GOT3 (cell line): ENCODE results near the gene TEK.

ENCODE experiments used
- DNase-seq: peaks from one replicate; lab custom pipeline; 2025; ENCODE audit warnings: mixed read lengths; lab: John Stamatoyannopoulos, UW

Gene TEK

GRCh38 chr9:27124151-27124550 is 15.1 kb downstream of the TEK start:
- no peak for DNase-seq

- DNase-seq, result no peak
Observed at GRCh38 chr9:27125030-27125429, 16.0 kb downstream of the TEK start.

- no peak for DNase-seq
Observed at GRCh38 chr9:27125936-27126335, 16.9 kb downstream of the TEK start.

- no peak for DNase-seq
Observed at GRCh38 chr9:27126670-27127069, 17.6 kb downstream of the TEK start.

- DNase-seq, result no peak
Observed at GRCh38 chr9:27129221-27129620, 20.2 kb downstream of the TEK start.

GRCh38 chr9:27131731-27132130 is 22.7 kb downstream of the TEK start:
- no peak for DNase-seq

GRCh38 chr9:27133817-27134216 is 24.8 kb downstream of the TEK start:
- DNase-seq, result no peak

- DNase-seq, result no peak
Observed at GRCh38 chr9:27142299-27142930, 33.4 kb downstream of the TEK start.

GRCh38 chr9:27145143-27145542 is 36.1 kb downstream of the TEK start:
- no peak for DNase-seq

- DNase-seq, result no peak
Observed at GRCh38 chr9:27149651-27150050, 40.6 kb downstream of the TEK start.

- no peak for DNase-seq
Observed at GRCh38 chr9:27150746-27151406, 41.9 kb downstream of the TEK start.

GRCh38 chr9:27151693-27152404 is 42.8 kb downstream of the TEK start:
- DNase-seq, result no peak

GRCh38 chr9:27152405-27152718 is 43.3 kb downstream of the TEK start:
- no peak for DNase-seq

GRCh38 chr9:27154908-27155307 is 45.9 kb downstream of the TEK start:
- DNase-seq, result no peak

- DNase-seq, result no peak
Observed at GRCh38 chr9:27157097-27157496, 48.1 kb downstream of the TEK start.

- DNase-seq, result no peak
Observed at GRCh38 chr9:27157736-27158135, 48.7 kb downstream of the TEK start.

- DNase-seq, result no peak
Observed at GRCh38 chr9:27160636-27161035, 51.6 kb downstream of the TEK start.

- no peak for DNase-seq
Observed at GRCh38 chr9:27162045-27162444, 53.0 kb downstream of the TEK start.

- no peak for DNase-seq
Observed at GRCh38 chr9:27165068-27165467, 56.0 kb downstream of the TEK start.

- no peak for DNase-seq
Observed at GRCh38 chr9:27165670-27166069, 56.6 kb downstream of the TEK start.

- no peak for DNase-seq
Observed at GRCh38 chr9:27168496-27168895, 59.5 kb downstream of the TEK start.

GRCh38 chr9:27168951-27169350 is 59.9 kb downstream of the TEK start:
- DNase-seq, result no peak

GRCh38 chr9:27176971-27177370 is 67.9 kb downstream of the TEK start:
- no peak for DNase-seq
